ENCODE data around the gene IFIT3.

IFIT3 gene

DNA sequence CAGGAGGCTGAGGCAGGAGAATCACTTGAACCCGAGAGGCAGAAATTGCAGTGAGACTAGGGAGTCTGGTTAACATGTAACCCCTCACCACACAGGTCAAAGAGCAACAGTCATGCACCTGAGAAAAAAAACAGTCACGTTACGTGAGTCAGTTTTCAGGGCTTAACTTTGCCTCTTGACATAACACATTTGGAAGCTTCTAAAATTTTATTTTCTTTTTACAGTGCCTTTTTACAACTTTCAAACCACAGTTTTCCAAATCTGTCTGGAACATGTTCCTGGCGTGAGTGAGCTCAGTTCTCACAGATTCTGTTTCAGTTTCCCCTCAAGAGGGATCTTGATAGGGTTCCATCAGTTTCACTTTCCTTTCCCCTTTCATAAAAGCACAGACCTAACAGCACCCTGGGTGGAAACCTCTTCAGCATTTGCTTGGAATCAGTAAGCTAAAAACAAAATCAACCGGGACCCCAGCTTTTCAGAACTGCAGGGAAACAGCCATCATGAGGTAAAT is 4.4 kb downstream of the IFIT3 start:
- Mint-ChIP-seq H3K36me3 (ENCODE audit: low read depth) (peaks cover 4% of the 10 kb centered on the region), H3K27ac (peak overlapping the region; percentile 81), H3K4me1 (ENCODE audit: low read depth) (peaks cover 57% of the 10 kb centered on the region), H3K9me3 (no peaks in the 10 kb centered on the region), H3K27me3 (ENCODE audit: low read depth) (peaks cover 58% of the 10 kb centered on the region), H3K4me3 (peak overlapping the region; percentile 85)
- peak; percentile 35 for DNase-seq (ENCODE audit: low spot score)

DNA sequence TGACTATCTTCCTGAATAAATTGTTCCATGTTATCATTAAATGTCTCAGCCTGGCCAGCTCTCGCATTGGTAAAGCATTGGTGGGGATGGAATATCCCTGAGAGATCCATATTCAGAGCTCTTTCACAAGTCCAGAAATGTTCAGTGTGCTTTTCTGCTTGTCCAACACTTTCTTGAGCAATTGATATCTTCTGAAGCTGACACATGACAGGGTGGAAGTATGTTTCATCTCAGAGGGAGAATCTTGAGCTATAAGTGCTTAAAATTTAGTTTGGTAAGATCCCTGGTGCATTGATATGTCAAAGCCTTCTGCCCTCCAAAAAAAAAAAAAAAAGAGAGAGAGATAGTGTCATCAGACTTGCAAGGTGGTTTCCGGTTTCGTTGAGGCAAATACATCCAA is 7.4 kb downstream of the IFIT3 start:
- no peak for DNase-seq (ENCODE audit: low spot score)
- Mint-ChIP-seq H3K27ac (no peak overlapping the region), H3K4me1 (ENCODE audit: low read depth) (peaks cover 45% of the 10 kb centered on the region), H3K36me3 (ENCODE audit: low read depth) (peaks cover 18% of the 10 kb centered on the region), H3K4me3 (no peak overlapping the region), H3K27me3 (ENCODE audit: low read depth) (peaks cover 55% of the 10 kb centered on the region), H3K9me3 (no peaks in the 10 kb centered on the region)

DNA sequence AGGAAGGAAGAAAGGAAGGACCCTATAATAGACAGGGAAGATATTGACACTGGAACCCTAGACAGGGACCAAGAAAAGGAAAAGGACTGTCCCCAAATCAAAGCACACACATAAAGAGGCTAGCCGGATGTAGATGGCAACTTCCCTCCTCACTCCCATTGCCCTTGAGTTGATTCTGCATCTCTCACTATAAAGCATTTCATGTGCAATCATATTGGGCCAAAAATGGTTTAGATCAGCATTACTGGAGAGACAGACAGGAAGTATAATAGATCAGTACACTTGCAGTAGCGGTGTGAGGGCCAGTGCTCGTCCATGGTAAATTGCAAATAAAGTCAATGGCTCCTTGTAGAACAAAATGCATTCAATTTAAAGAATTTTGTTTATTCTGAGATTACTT is 8.4 kb downstream of the IFIT3 start:
- H3K27ac Mint-ChIP-seq = no peak overlapping the region
- DNase-seq (ENCODE audit: low spot score) = no peak
- no peaks in the 10 kb centered on the region for H3K9me3 Mint-ChIP-seq
- H3K27me3 Mint-ChIP-seq (ENCODE audit: low read depth) = peaks cover 55% of the 10 kb centered on the region
- H3K4me3 Mint-ChIP-seq = no peak overlapping the region
- peaks cover 24% of the 10 kb centered on the region for H3K36me3 Mint-ChIP-seq (ENCODE audit: low read depth)
- H3K4me1 Mint-ChIP-seq (ENCODE audit: low read depth) = peaks cover 42% of the 10 kb centered on the region

DNA sequence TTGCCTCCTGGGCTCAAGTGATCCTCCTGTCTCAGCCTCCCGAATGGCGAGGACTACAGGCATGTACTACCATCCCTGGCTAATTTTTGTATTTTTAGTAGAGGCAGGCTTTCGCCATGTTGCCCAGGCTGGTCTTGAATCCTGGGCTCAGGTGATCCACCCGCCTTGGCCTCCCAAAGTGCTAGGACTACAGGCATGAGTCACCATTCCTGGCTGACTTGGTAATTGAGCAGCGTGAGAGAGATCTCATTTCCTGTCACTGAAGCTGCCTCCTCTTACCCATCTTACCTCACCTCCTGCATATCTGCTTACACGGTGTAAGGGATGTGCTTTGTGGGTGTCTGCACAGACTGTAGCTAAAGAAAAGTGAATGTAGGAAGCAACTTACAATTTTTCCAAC is 9.7 kb downstream of the IFIT3 start:
- Mint-ChIP-seq H3K27ac (peak overlapping the region; percentile 36), H3K9me3 (no peaks in the 10 kb centered on the region), H3K4me1 (ENCODE audit: low read depth) (peaks cover 39% of the 10 kb centered on the region), H3K36me3 (ENCODE audit: low read depth) (peaks cover 24% of the 10 kb centered on the region), H3K27me3 (ENCODE audit: low read depth) (peaks cover 61% of the 10 kb centered on the region), H3K4me3 (no peak overlapping the region)
- DNase-seq (ENCODE audit: low spot score) = peak; percentile 45

DNA sequence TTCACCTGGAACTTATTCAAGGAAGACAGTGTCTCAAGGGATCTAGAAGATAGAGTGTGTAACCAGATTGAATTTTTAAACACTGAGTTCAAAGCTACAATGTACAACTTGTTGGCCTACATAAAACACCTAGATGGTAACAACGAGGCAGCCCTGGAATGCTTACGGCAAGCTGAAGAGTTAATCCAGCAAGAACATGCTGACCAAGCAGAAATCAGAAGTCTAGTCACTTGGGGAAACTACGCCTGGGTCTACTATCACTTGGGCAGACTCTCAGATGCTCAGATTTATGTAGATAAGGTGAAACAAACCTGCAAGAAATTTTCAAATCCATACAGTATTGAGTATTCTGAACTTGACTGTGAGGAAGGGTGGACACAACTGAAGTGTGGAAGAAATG is 10.9 kb downstream of the IFIT3 start:
- no peaks in the 10 kb centered on the region for H3K9me3 Mint-ChIP-seq
- no peak for DNase-seq (ENCODE audit: low spot score)
- no peak overlapping the region for H3K4me3 Mint-ChIP-seq
- peaks cover 22% of the 10 kb centered on the region for H3K36me3 Mint-ChIP-seq (ENCODE audit: low read depth)
- H3K27ac Mint-ChIP-seq = no peak overlapping the region
- H3K27me3 Mint-ChIP-seq (ENCODE audit: low read depth) = peaks cover 73% of the 10 kb centered on the region
- peaks cover 26% of the 10 kb centered on the region for H3K4me1 Mint-ChIP-seq (ENCODE audit: low read depth)

DNA sequence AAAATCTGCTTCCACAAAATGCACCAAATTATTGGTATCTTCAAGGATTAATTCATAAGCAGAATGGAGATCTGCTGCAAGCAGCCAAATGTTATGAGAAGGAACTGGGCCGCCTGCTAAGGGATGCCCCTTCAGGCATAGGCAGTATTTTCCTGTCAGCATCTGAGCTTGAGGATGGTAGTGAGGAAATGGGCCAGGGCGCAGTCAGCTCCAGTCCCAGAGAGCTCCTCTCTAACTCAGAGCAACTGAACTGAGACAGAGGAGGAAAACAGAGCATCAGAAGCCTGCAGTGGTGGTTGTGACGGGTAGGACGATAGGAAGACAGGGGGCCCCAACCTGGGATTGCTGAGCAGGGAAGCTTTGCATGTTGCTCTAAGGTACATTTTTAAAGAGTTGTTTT is 12.1 kb downstream of the IFIT3 start:
- no peak overlapping the region for H3K27ac Mint-ChIP-seq
- H3K4me3 Mint-ChIP-seq = no peak overlapping the region
- H3K9me3 Mint-ChIP-seq = no peaks in the 10 kb centered on the region
- peaks cover 19% of the 10 kb centered on the region for H3K4me1 Mint-ChIP-seq (ENCODE audit: low read depth)
- peaks cover 22% of the 10 kb centered on the region for H3K36me3 Mint-ChIP-seq (ENCODE audit: low read depth)
- DNase-seq (ENCODE audit: low spot score) = no peak
- peaks cover 77% of the 10 kb centered on the region for H3K27me3 Mint-ChIP-seq (ENCODE audit: low read depth)

DNA sequence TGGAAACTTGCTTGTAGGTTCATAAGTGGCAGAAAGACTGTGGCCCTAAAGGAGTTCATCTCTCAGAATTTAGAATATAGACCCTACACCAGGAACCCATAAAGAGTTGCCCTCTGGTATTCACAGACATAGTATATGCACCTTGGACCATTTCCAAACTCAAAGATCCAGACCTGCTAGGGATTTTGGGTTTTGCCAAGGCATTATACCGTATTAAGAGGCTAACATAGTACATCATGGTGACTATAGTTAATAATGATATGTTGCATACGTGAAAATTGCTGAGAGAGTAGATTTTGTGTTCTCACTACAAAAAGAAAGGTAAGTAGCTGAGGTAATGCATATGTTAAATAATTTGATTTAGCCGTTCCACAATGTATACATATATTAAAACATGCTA is 13.9 kb downstream of the IFIT3 start:
- no peak for DNase-seq (ENCODE audit: low spot score)
- no peaks in the 10 kb centered on the region for H3K9me3 Mint-ChIP-seq
- peaks cover 73% of the 10 kb centered on the region for H3K27me3 Mint-ChIP-seq (ENCODE audit: low read depth)
- H3K36me3 Mint-ChIP-seq (ENCODE audit: low read depth) = peaks cover 22% of the 10 kb centered on the region
- no peak overlapping the region for H3K4me3 Mint-ChIP-seq
- peaks cover 11% of the 10 kb centered on the region for H3K4me1 Mint-ChIP-seq (ENCODE audit: low read depth)
- H3K27ac Mint-ChIP-seq = no peak overlapping the region

DNA sequence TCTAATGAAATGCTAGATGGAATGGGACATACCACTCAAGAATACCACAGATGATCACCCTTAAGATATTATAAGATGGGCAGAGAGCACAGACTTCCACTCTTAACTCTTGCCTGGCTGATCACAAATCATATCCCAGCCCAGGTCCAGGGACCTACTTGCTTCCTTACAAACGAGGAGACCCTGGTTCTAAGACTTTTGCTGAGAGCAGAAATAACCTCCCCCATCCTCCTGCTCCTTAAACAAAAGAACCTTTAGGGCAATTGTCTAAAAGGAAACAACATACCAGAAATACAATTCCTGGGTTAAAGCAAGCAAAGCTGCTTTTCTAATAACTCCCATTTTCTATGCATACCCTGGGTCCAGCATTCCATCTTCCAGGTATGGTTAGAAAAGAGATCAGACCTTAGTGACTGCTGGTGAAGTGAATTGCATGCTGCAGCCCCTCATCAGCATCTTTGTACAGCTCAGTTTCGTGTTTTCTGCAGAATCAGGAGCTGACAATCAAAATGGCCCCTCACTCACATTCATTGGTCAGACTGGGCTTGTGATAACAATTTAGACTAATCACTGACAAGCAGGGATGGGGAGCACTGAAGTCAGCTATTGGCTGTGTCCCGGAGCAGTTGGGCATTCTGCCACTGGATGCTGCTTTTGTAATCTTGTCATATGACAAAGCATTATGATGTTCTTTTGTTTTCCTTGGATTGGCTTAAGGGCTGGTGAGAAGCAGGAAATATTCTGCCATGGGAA is 14.6 kb downstream of the IFIT3 start:
- H3K4me3 Mint-ChIP-seq = no peak overlapping the region
- H3K36me3 Mint-ChIP-seq (ENCODE audit: low read depth) = peaks cover 22% of the 10 kb centered on the region
- H3K9me3 Mint-ChIP-seq = no peaks in the 10 kb centered on the region
- peaks cover 6% of the 10 kb centered on the region for H3K4me1 Mint-ChIP-seq (ENCODE audit: low read depth)
- H3K27ac Mint-ChIP-seq = no peak overlapping the region
- peaks cover 74% of the 10 kb centered on the region for H3K27me3 Mint-ChIP-seq (ENCODE audit: low read depth)
- DNase-seq (ENCODE audit: low spot score) = no peak

DNA sequence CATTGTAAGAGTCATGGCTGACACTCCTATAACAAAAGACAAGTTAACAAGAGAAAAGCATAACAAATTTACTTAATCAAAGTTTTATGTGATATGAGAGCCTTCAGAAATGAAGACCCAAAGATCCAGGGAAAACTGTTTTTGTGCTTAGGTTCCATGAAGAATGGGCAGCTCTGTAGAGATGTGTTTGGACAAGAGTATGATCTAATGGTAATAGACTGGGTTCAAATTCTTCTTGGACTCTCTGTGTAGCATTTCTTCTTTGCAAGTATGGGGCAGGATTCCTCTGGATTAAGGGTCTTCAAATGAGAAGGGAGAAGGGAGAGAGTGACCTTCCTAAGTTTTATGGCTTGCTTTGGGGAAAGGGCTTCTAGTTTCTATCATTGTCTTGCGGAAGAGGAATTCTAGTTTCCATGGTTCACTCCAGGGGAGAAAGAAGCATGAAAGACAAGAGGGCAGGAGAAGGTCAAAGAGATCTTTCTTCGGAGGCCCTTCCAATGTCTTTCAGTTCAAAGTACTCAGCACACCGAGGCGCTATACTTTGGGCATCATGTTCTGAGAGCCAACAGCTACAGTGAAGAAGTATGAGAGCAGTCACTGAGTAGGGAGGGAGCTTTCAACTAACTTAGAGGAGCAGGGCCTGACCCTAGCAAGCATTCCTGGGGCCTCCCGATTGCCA is 15.4 kb downstream of the IFIT3 start:
- Mint-ChIP-seq H3K27me3 (ENCODE audit: low read depth) (peaks cover 80% of the 10 kb centered on the region), H3K4me3 (no peak overlapping the region), H3K4me1 (ENCODE audit: low read depth) (no peaks in the 10 kb centered on the region), H3K9me3 (no peaks in the 10 kb centered on the region), H3K27ac (no peak overlapping the region), H3K36me3 (ENCODE audit: low read depth) (peaks cover 22% of the 10 kb centered on the region)
- no peak for DNase-seq (ENCODE audit: low spot score)

DNA sequence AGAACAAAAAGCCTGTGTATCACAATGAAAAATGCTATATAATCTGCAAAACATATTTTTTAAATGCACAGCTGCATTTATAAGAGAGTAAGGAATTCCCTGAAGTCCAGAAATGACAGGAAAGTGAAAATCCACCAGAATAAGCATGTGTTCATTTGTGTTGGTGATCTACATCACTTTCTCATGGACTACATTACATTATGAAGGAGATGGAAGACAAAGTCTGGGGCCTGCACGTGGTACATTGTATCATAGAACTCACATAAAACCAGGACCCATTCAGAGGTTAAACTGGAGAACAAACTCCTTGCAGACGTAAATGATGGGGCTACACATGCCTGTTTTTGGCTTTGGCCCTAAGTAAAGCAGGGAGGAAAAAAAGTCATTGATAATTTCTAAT is 16.4 kb downstream of the IFIT3 start:
- H3K9me3 Mint-ChIP-seq = no peaks in the 10 kb centered on the region
- no peak overlapping the region for H3K4me3 Mint-ChIP-seq
- H3K27me3 Mint-ChIP-seq (ENCODE audit: low read depth) = peaks cover 80% of the 10 kb centered on the region
- no peak for DNase-seq (ENCODE audit: low spot score)
- H3K4me1 Mint-ChIP-seq (ENCODE audit: low read depth) = no peaks in the 10 kb centered on the region
- H3K36me3 Mint-ChIP-seq (ENCODE audit: low read depth) = peaks cover 13% of the 10 kb centered on the region
- H3K27ac Mint-ChIP-seq = no peak overlapping the region

DNA sequence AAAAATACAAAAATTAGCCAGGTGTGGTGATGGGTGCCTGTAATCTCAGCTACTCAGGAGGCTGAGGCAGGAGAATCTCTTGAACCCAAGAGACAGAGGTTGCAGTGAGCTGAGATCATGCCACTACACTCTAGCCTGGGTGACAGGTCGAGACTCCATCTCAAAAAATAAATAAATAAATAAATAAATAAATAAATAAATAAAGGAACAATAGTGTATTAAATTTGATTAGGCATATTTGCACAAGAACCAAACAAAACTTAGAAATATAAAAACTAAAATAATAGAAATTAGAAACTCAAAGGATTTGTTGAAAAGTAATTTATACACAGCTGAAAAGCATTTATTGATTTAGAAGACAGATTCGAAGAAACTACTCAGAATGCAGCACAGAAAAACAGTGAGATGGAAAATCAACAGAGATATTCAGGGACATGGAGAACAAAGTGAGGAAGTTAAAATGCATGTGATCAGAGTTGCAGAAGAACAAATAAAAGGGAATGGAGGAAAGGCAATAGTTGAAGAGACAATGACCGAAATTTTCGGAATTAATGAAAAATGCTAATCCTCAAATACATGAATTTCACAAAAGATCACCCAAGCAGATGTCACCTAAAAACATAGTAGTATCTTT is 17.7 kb downstream of the IFIT3 start:
- H3K36me3 Mint-ChIP-seq (ENCODE audit: low read depth) = peaks cover 5% of the 10 kb centered on the region
- no peaks in the 10 kb centered on the region for H3K9me3 Mint-ChIP-seq
- DNase-seq (ENCODE audit: low spot score) = no peak
- peaks cover 1% of the 10 kb centered on the region for H3K4me1 Mint-ChIP-seq (ENCODE audit: low read depth)
- H3K27ac Mint-ChIP-seq = no peak overlapping the region
- peaks cover 80% of the 10 kb centered on the region for H3K27me3 Mint-ChIP-seq (ENCODE audit: low read depth)
- no peak overlapping the region for H3K4me3 Mint-ChIP-seq

DNA sequence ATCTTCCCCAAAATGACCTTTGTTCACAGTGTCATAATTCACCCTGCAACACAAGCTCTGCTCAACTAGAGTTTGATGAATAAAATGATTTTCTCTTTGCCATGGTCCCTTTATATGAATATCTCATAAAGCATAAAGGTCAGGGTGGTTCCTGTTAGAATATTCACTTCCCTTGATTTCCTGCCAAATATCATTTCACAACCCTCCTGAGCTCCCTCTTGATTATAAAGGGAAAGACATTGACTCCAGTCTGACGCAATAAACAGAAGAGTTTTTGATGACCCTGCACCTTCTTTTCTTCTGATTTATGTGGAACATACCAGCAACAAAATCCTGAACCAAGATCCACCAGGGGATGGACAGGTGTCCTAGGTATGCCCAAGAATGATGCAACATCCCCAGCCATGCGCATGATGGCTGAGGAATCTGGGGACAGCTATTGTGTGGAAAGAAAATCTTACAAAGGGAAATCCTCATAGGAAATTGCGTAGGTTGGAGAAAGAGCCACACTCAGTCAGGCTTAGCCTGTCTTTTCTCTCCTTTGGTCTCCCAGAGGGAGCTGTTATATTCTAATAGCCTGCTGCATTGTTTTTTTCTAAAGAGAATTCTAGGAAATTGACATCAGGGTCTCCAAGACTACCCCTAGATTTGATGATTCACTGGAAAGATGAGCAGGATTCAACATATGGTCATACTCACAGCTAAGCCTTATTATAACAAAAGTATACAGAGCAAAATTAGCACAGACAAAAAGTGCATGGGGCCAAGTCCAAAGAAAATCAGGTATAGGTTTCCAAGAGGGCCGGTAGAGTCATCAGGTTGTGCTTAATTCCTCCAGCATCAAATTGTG is 18.8 kb downstream of the IFIT3 start:
- H3K27me3 Mint-ChIP-seq (ENCODE audit: low read depth) = peaks cover 80% of the 10 kb centered on the region
- H3K27ac Mint-ChIP-seq = no peak overlapping the region
- no peaks in the 10 kb centered on the region for H3K9me3 Mint-ChIP-seq
- H3K36me3 Mint-ChIP-seq (ENCODE audit: low read depth) = no peaks in the 10 kb centered on the region
- peaks cover 11% of the 10 kb centered on the region for H3K4me1 Mint-ChIP-seq (ENCODE audit: low read depth)
- H3K4me3 Mint-ChIP-seq = no peak overlapping the region
- DNase-seq (ENCODE audit: low spot score) = no peak

DNA sequence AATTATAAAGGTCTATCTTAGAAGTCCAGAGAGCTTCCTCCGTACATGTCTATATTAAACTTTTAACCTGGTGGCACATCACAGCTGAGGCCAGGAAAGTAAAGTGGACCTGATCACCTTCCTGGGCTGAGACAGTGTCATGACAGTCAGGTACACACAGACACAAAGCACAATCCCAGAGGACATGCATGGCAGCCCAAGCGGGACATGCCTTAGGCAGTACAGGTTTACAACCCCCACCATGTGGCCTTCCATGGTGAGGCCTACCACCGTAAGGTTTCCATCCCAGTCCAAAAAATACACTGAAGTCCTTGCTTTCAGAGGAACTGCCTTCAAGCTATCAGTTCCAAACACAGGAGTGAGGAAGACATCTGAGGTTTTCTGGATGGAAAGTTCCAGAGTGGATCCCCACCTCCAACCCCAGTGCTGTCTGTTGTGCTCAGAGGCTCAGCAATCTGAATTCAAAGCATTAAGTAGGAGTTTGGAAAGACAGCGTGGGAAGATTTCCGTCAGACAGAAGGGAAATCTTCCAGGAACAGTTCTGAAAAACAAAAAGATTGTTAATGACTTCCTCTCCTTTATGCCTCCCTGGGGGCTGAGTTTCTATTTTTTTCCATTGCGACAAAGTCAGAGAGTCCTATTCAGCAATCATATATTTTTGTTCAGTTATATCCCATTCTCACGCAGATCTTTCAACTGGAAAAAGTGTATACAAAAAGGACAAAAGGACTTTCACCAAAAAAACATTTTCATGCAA is 20.1 kb downstream of the IFIT3 start:
- Mint-ChIP-seq H3K9me3 (no peaks in the 10 kb centered on the region), H3K27me3 (ENCODE audit: low read depth) (peaks cover 84% of the 10 kb centered on the region), H3K4me1 (ENCODE audit: low read depth) (peaks cover 19% of the 10 kb centered on the region)

More for the DNA sequence above, 20.1 kb downstream of the IFIT3 start:
- H3K36me3 Mint-ChIP-seq (ENCODE audit: low read depth) = no peaks in the 10 kb centered on the region
- DNase-seq (ENCODE audit: low spot score) = no peak
- no peak overlapping the region for H3K27ac Mint-ChIP-seq
- no peak overlapping the region for H3K4me3 Mint-ChIP-seq

Data from T-helper 2 cell treated with Interferon-gamma antibody and Interleukin-4, amounts not matched to agents 5 μg/mL and 100 μg/mL, for 36 hours (primary cell).